Measurements from ENCODE around the gene CIAO3.

DNA sequence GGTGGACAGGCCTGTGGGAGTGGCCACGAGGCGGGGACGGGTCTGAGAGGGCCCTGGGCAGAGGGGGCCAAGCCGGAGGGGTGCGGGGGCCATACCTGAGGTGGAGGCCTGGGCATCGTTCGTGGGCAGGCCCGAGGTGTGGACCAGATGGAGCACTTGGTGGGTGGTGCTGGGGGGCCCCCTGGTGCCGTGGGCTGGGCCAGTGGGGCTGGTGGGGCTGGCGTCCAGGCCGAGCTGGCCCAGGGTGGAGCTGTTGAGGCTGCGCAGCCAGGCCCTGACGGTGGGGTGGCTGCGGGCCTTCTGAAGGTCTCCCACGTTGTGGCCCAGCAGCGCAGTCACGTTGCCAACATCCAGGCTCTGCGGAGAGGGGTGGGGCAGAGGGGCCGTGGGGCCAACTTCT is 29.1 kb upstream of the CIAO3 start:
- TF ChIP-seq FOXK2 (IDR thresholded peaks at IDR 0.05) (no peak), TARDBP (IDR thresholded peaks at IDR 0.05) (no peak), SP1 (IDR thresholded peaks at IDR 0.05) (no peak), ELF4 (IDR thresholded peaks at IDR 0.05) (no peak), CTBP1 (IDR thresholded peaks at IDR 0.05; ENCODE audit: borderline replicate concordance) (no peak), LEF1 (IDR thresholded peaks at IDR 0.05; ENCODE audit: borderline replicate concordance) (no peak)
